KMS-11 (cell line): Measurements from ENCODE around the gene TBC1D1.

Source experiments
- H2AFZ ChIP-seq: fragments of 200-600 bp; sonication (generic); 2 replicates; pipeline ENCODE4 v1.6.1; 2016; ENCODE audit warnings: antibody characterized with exemption, mixed run types, low read depth
- H3K27ac ChIP-seq: fragments of 200-600 bp; sonication (generic); 2 replicates; pipeline ENCODE4 v1.6.1; 2016; ENCODE audit warnings: mild to moderate bottlenecking, mixed run types
- H3K27me3 ChIP-seq: fragments of 200-600 bp; sonication (generic); 2 replicates; pipeline ENCODE4 v1.6.1; 2017; ENCODE audit warnings: mild to moderate bottlenecking, low read depth, mixed run types, moderate library complexity; ENCODE audit not compliant: insufficient read depth
- H3K36me3 ChIP-seq: fragments of 200-600 bp; sonication (generic); 2 replicates; pipeline ENCODE4 v1.6.1; 2017; ENCODE audit warnings: mild to moderate bottlenecking, mixed run types; ENCODE audit not compliant: insufficient read depth
- H3K4me1 ChIP-seq: fragments of 200-600 bp; sonication (generic); 2 replicates; pipeline ENCODE4 v1.6.1; 2016; ENCODE audit warnings: mild to moderate bottlenecking, low read depth, mixed run types; ENCODE audit not compliant: poor library complexity, severe bottlenecking
- H3K4me2 ChIP-seq: fragments of 200-600 bp; sonication (generic); 2 replicates; pipeline ENCODE4 v1.7.0; 2016; ENCODE audit warnings: mild to moderate bottlenecking, mixed run types
- H3K4me3 ChIP-seq: fragments of 200-600 bp; sonication (generic); IDR thresholded peaks from 2 replicates; pipeline ENCODE4 v1.6.1; 2017; ENCODE audit warnings: low read depth, low read length, mixed read lengths; ENCODE audit not compliant: insufficient read depth
- H3K79me2 ChIP-seq: fragments of 200-600 bp; sonication (generic); 2 replicates; pipeline ENCODE4 v1.6.1; 2016; ENCODE audit warnings: low read depth, mixed run types; ENCODE audit not compliant: insufficient read depth
- H3K9ac ChIP-seq: fragments of 200-600 bp; sonication (generic); 2 replicates; pipeline ENCODE4 v1.6.1; 2016; ENCODE audit warnings: mild to moderate bottlenecking, mixed run types
- H4K20me1 ChIP-seq: fragments of 200-600 bp; sonication (generic); 2 replicates; pipeline ENCODE4 v1.6.1; 2016; ENCODE audit warnings: mild to moderate bottlenecking, mixed run types; ENCODE audit not compliant: insufficient read depth
- TF ChIP-seq, protein P1 (sequence below): fragments of 200-600 bp; sonication (generic); conservative IDR thresholded peaks from 2 replicates; pipeline ENCODE4 v1.6.1; 2017; ENCODE audit warnings: low read depth, mild to moderate bottlenecking, antibody characterized with exemption, low read length, moderate library complexity, mixed read lengths

TBC1D1 gene

DNA sequence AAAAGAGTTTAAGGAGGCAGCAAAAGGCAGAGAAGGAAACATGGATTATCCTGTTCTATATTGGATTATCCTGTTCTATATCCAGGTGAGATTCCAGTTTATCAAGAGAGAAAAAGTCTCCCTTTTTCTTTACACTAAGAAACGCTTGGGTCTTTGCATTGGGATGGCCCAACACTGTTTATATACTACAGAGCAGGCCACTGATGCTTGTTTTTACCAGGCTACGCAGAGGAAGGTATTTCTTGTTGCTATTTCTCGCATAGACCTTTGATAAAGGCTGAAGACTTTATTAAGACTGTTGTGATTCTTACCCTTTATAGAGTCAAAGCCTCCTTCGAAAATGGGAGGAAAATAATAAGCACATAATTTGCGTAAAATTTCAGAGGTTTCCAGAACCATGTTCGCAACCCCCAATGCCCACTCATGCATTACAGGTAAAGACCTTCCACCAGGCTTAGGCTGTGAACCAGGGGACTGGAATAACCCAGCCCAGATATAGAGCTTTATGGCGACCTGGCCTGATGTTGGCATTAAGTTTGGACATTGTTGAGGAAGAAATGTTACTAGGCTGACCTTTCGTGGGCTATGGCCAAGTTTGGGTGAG lies 287.6 kb downstream of the TBC1D1 start:
- no peaks in the 10 kb centered on the region for H3K27me3 ChIP-seq
- H2AFZ ChIP-seq: no peak overlapping the region; the same call in 1 of the 2 replicates
- no peak overlapping the region for H3K4me3 ChIP-seq
- peak overlapping the region; percentile 94; the same call in 1 of the 2 replicates for H3K27ac ChIP-seq
- H3K4me2 ChIP-seq: peak overlapping the region; percentile 82
- H3K9ac ChIP-seq: peak overlapping the region; percentile 77; the same call in 1 of the 2 replicates
- TF ChIP-seq, protein P1, sequence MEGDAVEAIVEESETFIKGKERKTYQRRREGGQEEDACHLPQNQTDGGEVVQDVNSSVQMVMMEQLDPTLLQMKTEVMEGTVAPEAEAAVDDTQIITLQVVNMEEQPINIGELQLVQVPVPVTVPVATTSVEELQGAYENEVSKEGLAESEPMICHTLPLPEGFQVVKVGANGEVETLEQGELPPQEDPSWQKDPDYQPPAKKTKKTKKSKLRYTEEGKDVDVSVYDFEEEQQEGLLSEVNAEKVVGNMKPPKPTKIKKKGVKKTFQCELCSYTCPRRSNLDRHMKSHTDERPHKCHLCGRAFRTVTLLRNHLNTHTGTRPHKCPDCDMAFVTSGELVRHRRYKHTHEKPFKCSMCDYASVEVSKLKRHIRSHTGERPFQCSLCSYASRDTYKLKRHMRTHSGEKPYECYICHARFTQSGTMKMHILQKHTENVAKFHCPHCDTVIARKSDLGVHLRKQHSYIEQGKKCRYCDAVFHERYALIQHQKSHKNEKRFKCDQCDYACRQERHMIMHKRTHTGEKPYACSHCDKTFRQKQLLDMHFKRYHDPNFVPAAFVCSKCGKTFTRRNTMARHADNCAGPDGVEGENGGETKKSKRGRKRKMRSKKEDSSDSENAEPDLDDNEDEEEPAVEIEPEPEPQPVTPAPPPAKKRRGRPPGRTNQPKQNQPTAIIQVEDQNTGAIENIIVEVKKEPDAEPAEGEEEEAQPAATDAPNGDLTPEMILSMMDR: no peak
- no peaks in the 10 kb centered on the region for H3K79me2 ChIP-seq
- H3K4me1 ChIP-seq: peaks cover 58% of the 10 kb centered on the region
- no peaks in the 10 kb centered on the region for H4K20me1 ChIP-seq
- no peaks in the 10 kb centered on the region for H3K36me3 ChIP-seq

DNA sequence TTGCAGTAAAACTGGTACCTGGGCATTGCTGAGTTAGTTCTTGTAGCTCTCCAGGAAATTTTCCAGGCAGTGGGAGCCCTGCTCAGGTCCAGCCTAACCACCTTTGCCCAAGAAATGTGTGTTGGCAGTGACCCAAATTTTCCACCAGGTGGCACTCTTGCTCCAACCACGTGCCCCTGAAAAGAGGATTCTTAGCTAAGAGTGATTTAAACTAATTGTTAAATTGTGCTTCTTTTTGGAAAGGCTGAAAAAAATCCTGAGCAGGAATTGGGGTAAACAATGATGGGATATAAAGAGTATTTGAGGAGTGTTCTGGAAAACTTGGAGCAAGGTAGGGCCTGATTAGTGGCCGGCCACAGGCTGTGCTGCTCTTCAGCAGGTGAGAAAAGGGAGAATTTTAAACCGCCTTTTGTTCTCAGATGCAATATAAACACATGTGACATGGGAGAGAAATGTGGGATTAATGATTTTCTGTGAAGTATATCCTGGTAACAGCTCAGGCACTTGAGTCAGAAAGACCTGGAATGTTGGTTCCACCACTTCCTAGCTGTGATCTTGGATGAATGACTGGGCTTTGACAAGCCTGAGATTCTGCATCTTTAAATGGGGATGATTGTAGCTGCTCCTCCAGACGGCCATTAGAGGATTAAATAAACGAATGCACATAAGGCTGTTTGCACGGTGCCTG lies 288.9 kb downstream of the TBC1D1 start:
- Histone ChIP-seq H2AFZ (no peak overlapping the region), H3K36me3 (no peaks in the 10 kb centered on the region), H3K9ac (no peak overlapping the region), H3K27me3 (no peaks in the 10 kb centered on the region), H3K27ac (no peak overlapping the region), H3K79me2 (no peaks in the 10 kb centered on the region), H3K4me2 (peak overlapping the region; percentile 10; the same call in 1 of the 2 replicates), H4K20me1 (no peaks in the 10 kb centered on the region), H3K4me3 (no peak overlapping the region), H3K4me1 (peaks cover 51% of the 10 kb centered on the region)
- TF ChIP-seq, protein P1: peak; percentile 95

DNA sequence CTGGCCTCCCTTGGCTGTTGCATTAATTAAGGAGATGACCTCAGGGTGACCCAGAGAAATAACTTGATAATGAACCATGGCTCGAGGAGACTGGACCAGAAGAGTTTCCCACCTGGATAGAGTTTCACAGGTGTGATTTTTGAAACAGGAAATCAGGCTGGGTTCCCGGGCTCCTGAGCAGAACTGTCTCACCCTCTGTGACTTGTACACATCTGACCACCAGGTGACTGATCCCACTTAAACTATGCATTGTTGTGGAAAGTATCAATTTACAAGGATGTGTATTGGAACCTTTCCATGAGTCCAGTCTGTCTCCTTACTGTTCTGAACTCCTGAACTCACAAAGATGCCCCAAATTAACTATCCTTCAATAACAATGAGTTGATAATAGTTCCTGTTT lies 289.6 kb downstream of the TBC1D1 start:
- H3K4me2 ChIP-seq: no peak overlapping the region
- no peaks in the 10 kb centered on the region for H3K36me3 ChIP-seq
- H3K27me3 ChIP-seq: no peaks in the 10 kb centered on the region
- H2AFZ ChIP-seq: no peak overlapping the region
- H3K79me2 ChIP-seq: no peaks in the 10 kb centered on the region
- no peaks in the 10 kb centered on the region for H4K20me1 ChIP-seq
- TF ChIP-seq, protein P1: no peak
- H3K9ac ChIP-seq: no peak overlapping the region
- H3K27ac ChIP-seq: no peak overlapping the region
- H3K4me3 ChIP-seq: no peak overlapping the region
- H3K4me1 ChIP-seq: peaks cover 50% of the 10 kb centered on the region

DNA sequence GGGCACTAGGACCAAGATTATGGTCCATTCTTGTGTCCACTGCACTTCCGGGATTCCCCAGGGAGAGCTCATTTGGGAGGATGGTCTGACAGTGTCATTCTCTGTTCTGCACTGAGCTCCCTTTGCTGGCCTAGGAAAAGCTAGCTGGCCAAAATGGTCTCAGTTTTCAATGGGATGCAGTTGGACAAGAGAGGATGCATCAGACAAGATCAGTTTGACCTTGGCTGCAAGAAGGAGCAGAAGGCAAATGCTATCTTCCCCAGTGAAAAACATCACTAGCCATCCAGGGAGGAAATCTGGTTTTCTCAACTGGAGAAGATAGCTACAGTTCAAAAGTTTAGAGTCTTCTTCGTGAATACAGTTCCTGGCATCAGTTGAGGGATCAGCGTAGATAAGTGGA lies 290.4 kb downstream of the TBC1D1 start:
- H3K27me3 ChIP-seq: no peaks in the 10 kb centered on the region
- no peaks in the 10 kb centered on the region for H3K36me3 ChIP-seq
- H3K27ac ChIP-seq: no peak overlapping the region
- TF ChIP-seq, protein P1: no peak
- H3K79me2 ChIP-seq: no peaks in the 10 kb centered on the region
- H3K9ac ChIP-seq: no peak overlapping the region
- no peak overlapping the region for H2AFZ ChIP-seq
- no peaks in the 10 kb centered on the region for H4K20me1 ChIP-seq
- H3K4me3 ChIP-seq: no peak overlapping the region
- peaks cover 42% of the 10 kb centered on the region for H3K4me1 ChIP-seq
- no peak overlapping the region for H3K4me2 ChIP-seq
